ENCODE measurements around the gene CACNA1C. TPM values are rescaled to one million over a fixed set of nuclear protein-coding genes. Genes with fewer than 3 reads are reported as not detected.

Gene CACNA1C
- total RNA-seq, 1 experiment from 2014 or later, result 1.1 TPM

DNA sequence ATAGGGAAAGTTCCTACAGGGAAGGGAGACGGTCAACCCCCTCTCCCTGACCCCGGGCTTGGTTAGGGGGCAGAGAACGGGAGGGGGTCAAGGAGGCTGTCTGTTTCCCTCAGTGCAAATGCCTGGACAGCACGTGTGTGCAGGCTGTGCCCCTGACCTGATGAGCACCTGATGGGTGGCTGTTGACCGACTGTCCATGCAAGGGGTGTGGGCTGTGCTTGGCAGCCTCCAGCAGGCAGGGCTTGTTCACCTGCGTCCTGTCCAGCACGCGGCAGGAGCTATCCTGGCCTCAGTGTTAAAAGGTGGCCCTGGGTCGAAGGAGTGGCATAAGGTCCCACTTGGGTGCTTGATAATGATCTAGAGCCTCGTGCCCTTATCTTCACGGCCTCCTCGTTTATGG lies 221.0 kb downstream of the CACNA1C start:
- Histone ChIP-seq H3K9ac (ENCODE audit: extremely low read depth, insufficient read length, low read length) (no peak overlapping the region), H3K27ac (ENCODE audit: insufficient read length, low read depth, low read length) (no peak overlapping the region), H4K91ac (ENCODE audit: insufficient read length, low read depth, low read length) (no peak overlapping the region), H4K20me1 (ENCODE audit: control insufficient read depth, insufficient read depth, insufficient read length) (no peaks in the 10 kb centered on the region), H3K23me2 (ENCODE audit: insufficient read length, low read depth, low read length, poor library complexity, severe bottlenecking) (no peaks in the 10 kb centered on the region), H3K14ac (ENCODE audit: insufficient read depth, low read length) (no peak overlapping the region), H2BK20ac (ENCODE audit: low read depth, low read length, poor library complexity, severe bottlenecking) (no peak overlapping the region), H3K4ac (ENCODE audit: low read depth, low read length) (no peak overlapping the region), H3K9me3 (ENCODE audit: control insufficient read depth, low read depth, low read length) (no peaks in the 10 kb centered on the region), H2BK5ac (ENCODE audit: insufficient read length, low read length) (no peak overlapping the region), H3K23ac (ENCODE audit: insufficient read length, low read depth, low read length) (no peak overlapping the region), H4K5ac (ENCODE audit: insufficient read length, low read depth, low read length) (no peak overlapping the region), H2AFZ (ENCODE audit: low read length) (no peak overlapping the region), H2AK5ac (ENCODE audit: insufficient read length, low read length) (no peak overlapping the region), H2BK12ac (ENCODE audit: insufficient read length, low read depth, low read length) (no peak overlapping the region), H4K8ac (replicated peaks; ENCODE audit: insufficient read length, low read depth, low read length) (no peak overlapping the region), H3K79me2 (ENCODE audit: insufficient read depth, low read length) (no peaks in the 10 kb centered on the region), H3K56ac (ENCODE audit: insufficient read length, low read depth, low read length) (no peak overlapping the region), H3T11ph (ENCODE audit: low read length) (no peak overlapping the region), H3K79me1 (ENCODE audit: insufficient read depth, low read depth, low read length, poor library complexity, severe bottlenecking) (no peaks in the 10 kb centered on the region), H3K4me1 (ENCODE audit: insufficient read depth, low read length) (no peaks in the 10 kb centered on the region), H2BK15ac (ENCODE audit: low read depth, low read length) (no peak overlapping the region), H3K27me3 (ENCODE audit: insufficient read depth, low read length) (no peaks in the 10 kb centered on the region), H3K4me2 (ENCODE audit: insufficient read depth, insufficient read length, low read length) (no peak overlapping the region), H3K18ac (ENCODE audit: insufficient read length, low read depth, low read length) (no peak overlapping the region), H2BK120ac (ENCODE audit: low read depth, low read length, poor library complexity, severe bottlenecking) (no peak overlapping the region)
- TF ChIP-seq CTCF (conservative IDR thresholded peaks at IDR 0.05), result no peak
- WGBS (ENCODE audit: extremely low coverage, insufficient read length, low lambda C conversion rate), result no CpG with 5 or more reads among the region's 12 CpGs
- H3K4me1 Mint-ChIP-seq, result peaks cover 0 to 4% of the 10 kb centered on the region in 2 experiments; a peak in 2 of 4 replicates
- no peaks in the 10 kb centered on the region; a peak in 1 of 5 replicates for H3K9me3 Mint-ChIP-seq
- no peaks in the 10 kb centered on the region for H3K36me3 Mint-ChIP-seq (ENCODE audit: insufficient read depth in 1 of 3, low read depth in 3 of 3)
- H3K4me3 Mint-ChIP-seq, result no peak overlapping the region; a peak in 1 of 5 replicates
- no peaks in the 10 kb centered on the region; the same call in 1 of the 2 replicates for H3K27me3 Mint-ChIP-seq (ENCODE audit: low read depth)
- no peak overlapping the region for H3K27ac Mint-ChIP-seq
- no peak for DNase-seq

Measured in H9 (cell line).